HG03378 (cell line): ENCODE measurements around the gene KLF3.
"Not testable (repeated sequence)": the region's sequence is repeated elsewhere in the genome, so short reads cannot be mapped to it uniquely, and the experiment has no call there.

Experiments used
- ATAC-seq: cut with Tn5 transposase; IDR thresholded peaks from one replicate; pipeline ENCODE4 v1.9.1; 2021; ENCODE audit warnings: mild to moderate bottlenecking, moderate library complexity; ENCODE audit not compliant: unreplicated experiment

KLF3 gene

GRCh38 chr4:38663801-38664705 lies at the start of gene KLF3:
Gene KLF3, plus strand, starts transcription at chr4:38664199. Its CDS starts 16,427 bp downstream, at chr4:38680626.
- peak; percentile 37 for ATAC-seq

- no peak for ATAC-seq
Measured at GRCh38 chr4:38614231-38614630, 49.8 kb upstream of the KLF3 start.

GRCh38 chr4:38615847-38616246 lies 48.2 kb upstream of the KLF3 start:
- no peak for ATAC-seq

DNA sequence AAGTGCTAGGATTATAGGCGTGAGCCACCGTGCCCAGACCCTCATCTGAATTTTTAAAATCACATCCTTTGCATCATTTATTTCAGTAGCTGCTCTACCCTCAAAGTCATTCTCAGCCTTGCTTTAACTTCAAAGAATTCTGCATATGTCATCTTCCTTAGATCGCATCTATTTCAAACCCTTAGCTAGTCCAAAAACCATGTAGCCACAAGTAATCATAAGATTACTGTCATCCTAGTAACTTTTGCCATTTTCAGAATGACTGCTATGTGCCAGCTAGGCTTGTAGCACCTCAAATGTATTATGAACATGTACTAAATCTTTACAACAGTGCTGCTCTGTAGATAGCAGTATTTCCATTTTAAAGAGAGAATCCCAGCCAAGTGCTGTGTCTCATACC lies 45.5 kb upstream of the KLF3 start:
- no peak for ATAC-seq

- no peak for ATAC-seq
Measured at GRCh38 chr4:38619316-38619715, 44.7 kb upstream of the KLF3 start.

DNA sequence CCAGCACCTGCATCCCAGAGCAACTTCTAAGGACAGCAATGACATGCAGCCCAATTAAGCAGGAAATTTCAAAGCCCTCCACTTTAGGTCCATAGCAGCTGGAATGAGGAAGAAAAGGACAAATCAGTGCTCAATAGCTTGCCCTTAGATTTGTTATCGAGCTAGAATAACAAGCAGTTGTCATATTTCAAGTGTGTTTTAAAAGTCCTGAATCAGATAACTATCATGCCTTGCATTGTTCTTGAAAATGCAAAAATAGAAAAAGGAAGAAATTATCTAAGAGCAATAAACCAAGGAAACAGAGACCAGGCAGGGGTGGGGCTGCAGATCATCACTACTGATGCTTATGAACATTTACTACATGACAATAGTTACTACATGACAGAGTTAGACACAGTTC lies 43.9 kb upstream of the KLF3 start:
- no peak for ATAC-seq

DNA sequence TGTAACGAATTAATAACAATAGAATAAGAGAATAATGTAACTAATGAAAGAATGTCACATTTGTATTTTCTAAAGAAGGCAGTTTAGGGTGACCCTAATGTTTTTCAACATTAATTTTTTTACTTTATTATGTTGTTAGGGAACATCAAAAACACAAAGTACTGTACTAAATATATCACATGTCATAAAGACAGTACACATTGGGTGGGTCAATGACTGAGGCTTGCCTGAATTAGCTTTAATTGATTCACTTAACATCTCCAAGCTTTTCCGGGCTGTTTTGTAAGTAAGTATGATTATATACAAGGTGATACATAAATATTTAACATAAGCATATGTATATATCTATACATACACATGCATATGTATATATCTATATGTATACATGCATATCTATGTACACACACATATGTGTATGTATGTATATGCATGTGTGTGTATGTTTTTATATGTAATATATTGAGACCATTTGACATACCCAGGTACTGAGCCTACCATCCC lies 43.4 kb upstream of the KLF3 start:
- no peak for ATAC-seq

DNA sequence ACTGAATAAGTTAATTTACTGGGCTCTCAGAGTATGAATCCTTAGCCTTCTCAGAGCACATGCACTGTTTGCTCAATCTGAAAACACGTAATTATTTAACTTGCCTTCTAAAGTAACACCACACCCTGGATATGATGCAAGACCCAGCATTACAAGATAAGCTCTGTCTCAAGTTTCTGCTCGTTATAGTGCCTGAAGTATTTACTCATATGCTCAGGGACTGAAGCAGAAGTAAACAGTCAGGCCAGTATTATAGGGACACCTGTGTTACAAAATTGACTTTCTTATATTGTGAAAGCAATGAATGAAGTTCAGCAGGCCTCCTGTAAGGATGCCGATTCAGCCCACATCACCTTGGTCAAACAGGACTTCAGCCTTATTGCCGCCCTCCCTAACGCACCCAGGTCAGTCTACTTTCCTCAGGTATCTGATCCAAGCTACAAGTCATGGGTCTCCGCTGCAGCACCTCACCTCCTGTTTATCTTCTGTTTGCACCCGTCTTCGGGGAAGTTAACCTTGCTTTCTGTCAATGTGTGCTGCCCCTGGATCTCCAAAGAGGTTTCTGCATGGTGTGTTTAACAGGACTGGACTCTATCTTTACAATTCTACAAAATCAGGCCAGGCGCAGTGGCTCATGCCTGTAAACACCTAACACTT lies 42.8 kb upstream of the KLF3 start:
- ATAC-seq: no peak

DNA sequence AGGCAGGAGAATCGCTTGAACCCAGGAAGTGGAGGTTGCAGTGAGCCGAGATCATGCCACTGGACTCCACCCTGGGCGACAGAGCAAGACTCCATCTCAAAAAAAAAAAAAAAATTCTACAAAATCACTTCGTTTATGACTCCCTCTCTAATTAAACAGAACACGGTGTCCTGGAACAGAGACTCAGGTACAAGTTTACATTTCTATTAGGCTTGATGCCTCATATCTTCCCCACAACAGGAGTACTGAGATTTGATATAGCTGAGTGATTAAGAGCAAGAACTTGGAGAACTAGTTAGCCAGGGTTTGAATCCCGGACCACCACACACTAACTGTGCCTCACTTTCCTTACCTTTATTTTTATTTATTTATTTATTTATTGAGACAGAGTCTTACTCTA lies 42.2 kb upstream of the KLF3 start:
- no peak for ATAC-seq

- not testable (repeated sequence) for ATAC-seq
Measured at GRCh38 chr4:38622340-38622739, 41.7 kb upstream of the KLF3 start.

DNA sequence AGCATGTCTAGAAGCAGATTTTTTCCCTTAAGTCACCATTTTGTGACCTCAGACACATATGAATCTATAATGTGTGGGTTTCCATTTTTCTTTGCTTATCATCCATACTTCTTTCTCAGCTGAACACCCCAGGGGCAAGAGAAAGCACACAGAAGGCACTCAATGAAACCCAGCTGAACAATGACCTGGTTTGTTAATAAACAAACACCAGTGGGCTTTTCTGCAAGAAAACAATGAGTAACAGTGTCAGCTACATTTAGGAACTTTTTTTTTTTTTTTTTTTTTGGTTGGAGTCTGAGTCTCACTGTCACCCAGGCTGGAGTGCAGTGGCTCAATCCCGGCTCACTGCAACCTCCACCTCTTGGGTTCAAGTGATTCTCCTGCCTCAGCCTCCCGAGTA lies 40.7 kb upstream of the KLF3 start:
- ATAC-seq: no peak

DNA sequence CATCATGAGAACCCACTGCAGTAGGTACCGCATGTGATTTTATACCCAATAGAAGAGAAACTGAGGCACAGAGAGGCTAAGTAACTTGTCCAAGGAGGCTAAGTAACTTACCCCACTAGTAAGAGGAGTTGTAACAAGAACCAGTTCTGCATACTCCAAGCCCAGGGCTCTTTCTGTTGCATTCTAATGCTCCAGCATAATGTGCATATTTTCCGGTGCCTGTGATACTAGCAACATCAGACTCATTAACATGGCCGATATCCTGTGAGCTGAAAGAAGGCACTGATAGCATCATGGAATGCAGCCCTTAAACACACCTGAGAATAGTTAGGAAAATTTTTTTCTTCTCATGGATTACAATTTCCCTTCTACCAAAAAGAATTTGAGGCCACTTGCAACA lies 39.7 kb upstream of the KLF3 start:
- ATAC-seq: no peak

DNA sequence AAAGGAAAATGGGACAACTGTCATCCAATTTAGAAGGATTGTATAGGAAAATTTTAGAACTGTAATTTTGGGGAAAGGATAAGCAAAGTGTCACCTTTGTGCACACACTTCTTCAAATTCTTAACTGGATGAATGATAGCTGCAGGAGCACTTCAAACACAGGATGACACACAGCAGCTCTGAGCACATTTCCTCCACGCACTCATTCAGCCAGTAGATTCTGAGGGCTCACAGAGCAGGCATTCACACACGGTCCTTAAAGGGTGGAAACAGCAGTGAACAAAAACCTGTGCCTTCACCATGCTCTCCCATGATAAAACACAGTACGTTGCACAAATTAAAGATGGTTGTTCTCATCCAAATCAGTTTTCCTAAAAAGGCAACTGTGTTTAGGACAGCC lies 38.5 kb upstream of the KLF3 start:
- no peak for ATAC-seq

DNA sequence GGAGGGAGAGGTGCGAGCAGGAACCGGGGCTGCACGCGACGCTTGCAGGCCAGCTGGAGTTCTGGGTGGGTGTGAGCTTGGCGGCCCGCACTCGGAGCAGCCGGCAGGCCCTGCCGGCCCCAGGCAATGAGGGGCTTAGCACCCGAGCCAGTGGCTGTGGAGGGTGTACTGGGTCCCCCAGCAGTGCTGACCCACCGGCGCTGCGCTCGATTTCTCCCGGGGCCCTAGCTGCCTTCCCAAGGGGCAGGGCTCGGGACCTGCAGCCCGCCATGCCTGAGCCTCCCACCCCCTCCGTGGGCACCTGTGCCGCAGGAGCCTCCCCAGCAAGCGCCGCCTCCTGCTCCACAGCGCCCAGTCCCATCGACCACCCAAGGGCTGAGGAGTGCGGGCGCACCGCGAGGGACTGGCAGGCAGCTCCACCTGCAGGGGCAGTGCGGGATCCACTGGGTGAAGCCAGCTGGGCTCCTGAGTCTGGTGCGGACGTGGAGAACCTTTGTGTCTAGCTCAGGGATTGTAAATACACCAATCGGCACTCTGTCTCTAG lies 37.0 kb upstream of the KLF3 start:
- ATAC-seq: not testable (repeated sequence)

DNA sequence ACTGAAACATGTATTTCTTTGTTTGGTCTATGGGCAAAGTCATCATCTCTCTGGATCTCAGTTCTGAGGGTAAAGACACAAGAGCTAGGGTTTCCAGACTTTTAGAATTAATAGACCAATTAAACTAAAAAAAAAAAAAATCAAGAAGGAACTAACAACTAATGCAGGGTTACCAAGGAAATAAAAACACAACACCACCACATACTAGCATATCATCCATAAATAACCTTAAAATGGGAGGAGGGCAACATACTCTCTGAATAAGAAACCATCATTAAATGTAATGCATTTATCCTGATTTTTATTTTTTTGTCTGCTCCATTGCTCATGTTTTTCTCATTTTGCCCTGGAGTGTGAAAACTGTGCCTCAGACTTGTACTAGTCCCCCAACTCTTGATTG lies 33.5 kb upstream of the KLF3 start:
- ATAC-seq: no peak

- ATAC-seq: no peak
Measured at GRCh38 chr4:38634047-38634759, 29.8 kb upstream of the KLF3 start.

DNA sequence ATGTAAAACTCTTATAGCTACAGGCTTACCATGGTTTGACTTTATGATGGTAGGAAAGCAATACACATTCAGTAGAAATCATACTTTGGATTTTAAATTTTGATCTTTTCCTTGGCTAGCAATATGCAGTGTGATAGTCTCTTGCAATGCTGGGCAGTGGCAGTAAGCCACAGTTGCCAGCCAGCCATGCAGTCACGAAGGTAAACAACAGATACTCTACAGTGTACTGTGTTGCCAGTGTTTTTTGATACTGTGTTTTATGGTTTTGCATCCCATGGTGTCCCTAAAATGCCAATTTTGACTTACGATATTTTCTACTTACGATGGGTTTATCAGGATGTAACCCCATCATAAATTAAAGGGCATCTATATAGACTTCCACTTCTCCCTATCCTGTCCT lies 24.8 kb upstream of the KLF3 start:
- no peak for ATAC-seq

- ATAC-seq: no peak
Measured at GRCh38 chr4:38641811-38642210, 22.2 kb upstream of the KLF3 start.

- no peak for ATAC-seq
Measured at GRCh38 chr4:38644201-38644600, 19.8 kb upstream of the KLF3 start.

DNA sequence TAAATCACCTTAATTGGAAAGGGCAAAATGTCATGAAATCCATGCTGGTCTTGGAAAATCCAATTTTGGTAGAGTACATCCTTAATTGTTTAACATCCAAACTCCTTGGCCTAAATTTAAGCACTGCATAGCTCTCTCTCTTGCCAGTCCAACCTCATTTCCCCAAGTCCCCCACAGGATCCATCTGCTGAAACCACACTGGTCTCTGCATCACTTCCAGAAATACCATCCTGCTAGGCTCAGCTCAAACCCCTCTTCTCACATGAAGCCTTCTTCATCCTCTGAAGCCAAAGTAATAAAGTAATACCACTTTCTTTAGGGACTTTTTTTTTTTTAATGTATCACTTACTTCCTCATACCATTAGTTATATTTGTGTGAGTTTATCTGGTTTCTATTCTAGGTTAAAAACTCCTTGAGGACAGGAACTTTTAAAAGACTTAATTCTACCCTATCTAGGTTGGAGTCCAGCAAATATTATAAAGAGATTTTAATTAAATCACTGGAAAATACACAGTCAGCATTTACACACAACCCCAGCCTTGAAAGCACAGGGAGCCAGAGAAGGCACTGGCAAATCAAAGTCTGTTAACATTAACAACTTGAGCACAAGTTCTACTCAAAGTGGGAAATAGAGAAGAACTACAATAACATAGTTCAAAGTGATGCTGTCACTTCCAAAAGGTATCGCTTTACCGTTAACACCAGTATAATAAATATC lies 16.7 kb upstream of the KLF3 start:
- ATAC-seq: no peak

- ATAC-seq: no peak
Measured at GRCh38 chr4:38650133-38650532, 13.9 kb upstream of the KLF3 start.
